HG03159 (cell line): ENCODE results near the gene GRK4.
"Not testable (repeated sequence)": the region's sequence is repeated elsewhere in the genome, so short reads cannot be mapped to it uniquely, and the experiment has no call there.

Source experiments
- ATAC-seq: cut with Tn5 transposase; IDR thresholded peaks from one replicate; pipeline ENCODE4 v1.9.1; 2021; ENCODE audit warnings: mild to moderate bottlenecking, moderate library complexity; ENCODE audit not compliant: unreplicated experiment

GRK4 gene

GRCh38 chr4:2958446-2958845 lies 4.9 kb upstream of the GRK4 start:
- no peak for ATAC-seq

GRCh38 chr4:2960450-2960849 lies 2.9 kb upstream of the GRK4 start:
- ATAC-seq, result not testable (repeated sequence)

GRCh38 chr4:2961421-2961810 lies 2.0 kb upstream of the GRK4 start:
- ATAC-seq, result no peak

GRCh38 chr4:2961811-2962441 lies 1.4 kb upstream of the GRK4 start:
- ATAC-seq, result no peak

- ATAC-seq, result peak; percentile 32
Observed at GRCh38 chr4:2962614-2963174, 677 bp upstream of the GRK4 start.

- no peak for ATAC-seq
Observed at GRCh38 chr4:2963966-2964471, 648 bp downstream of the GRK4 start.

GRCh38 chr4:2964706-2965258 lies 1.4 kb downstream of the GRK4 start:
- no peak for ATAC-seq

GRCh38 chr4:2965262-2965661 lies 1.9 kb downstream of the GRK4 start:
- ATAC-seq, result no peak

GRCh38 chr4:2968381-2968780 lies 5.0 kb downstream of the GRK4 start:
- no peak for ATAC-seq

GRCh38 chr4:2971275-2971674 lies 7.9 kb downstream of the GRK4 start:
- ATAC-seq, result no peak

- ATAC-seq, result no peak
Observed at GRCh38 chr4:2977211-2978088, 14.1 kb downstream of the GRK4 start.

- no peak for ATAC-seq
Observed at GRCh38 chr4:2981256-2981819, 18.0 kb downstream of the GRK4 start.

GRCh38 chr4:2982012-2982411 lies 18.6 kb downstream of the GRK4 start:
- ATAC-seq, result no peak

GRCh38 chr4:2983715-2984114 lies 20.3 kb downstream of the GRK4 start:
- ATAC-seq, result not testable (repeated sequence)

GRCh38 chr4:2991243-2991642 lies 27.9 kb downstream of the GRK4 start:
- ATAC-seq, result no peak

- ATAC-seq, result no peak
Observed at GRCh38 chr4:2994917-2995316, 31.5 kb downstream of the GRK4 start.

- no peak for ATAC-seq
Observed at GRCh38 chr4:2995546-2996265, 32.3 kb downstream of the GRK4 start.

GRCh38 chr4:2996415-2996814 lies 33.0 kb downstream of the GRK4 start:
- no peak for ATAC-seq

- ATAC-seq, result no peak
Observed at GRCh38 chr4:3007724-3008123, 44.4 kb downstream of the GRK4 start.

GRCh38 chr4:3009422-3009821 lies 46.1 kb downstream of the GRK4 start:
- ATAC-seq, result no peak

- ATAC-seq, result no peak
Observed at GRCh38 chr4:3010577-3010976, 47.2 kb downstream of the GRK4 start.
